ENCODE results near the gene SCARF2.
"Not testable (repeated sequence)": the region's sequence is repeated elsewhere in the genome, so short reads cannot be mapped to it uniquely, and the experiment has no call there.

The SCARF2 gene

DNA sequence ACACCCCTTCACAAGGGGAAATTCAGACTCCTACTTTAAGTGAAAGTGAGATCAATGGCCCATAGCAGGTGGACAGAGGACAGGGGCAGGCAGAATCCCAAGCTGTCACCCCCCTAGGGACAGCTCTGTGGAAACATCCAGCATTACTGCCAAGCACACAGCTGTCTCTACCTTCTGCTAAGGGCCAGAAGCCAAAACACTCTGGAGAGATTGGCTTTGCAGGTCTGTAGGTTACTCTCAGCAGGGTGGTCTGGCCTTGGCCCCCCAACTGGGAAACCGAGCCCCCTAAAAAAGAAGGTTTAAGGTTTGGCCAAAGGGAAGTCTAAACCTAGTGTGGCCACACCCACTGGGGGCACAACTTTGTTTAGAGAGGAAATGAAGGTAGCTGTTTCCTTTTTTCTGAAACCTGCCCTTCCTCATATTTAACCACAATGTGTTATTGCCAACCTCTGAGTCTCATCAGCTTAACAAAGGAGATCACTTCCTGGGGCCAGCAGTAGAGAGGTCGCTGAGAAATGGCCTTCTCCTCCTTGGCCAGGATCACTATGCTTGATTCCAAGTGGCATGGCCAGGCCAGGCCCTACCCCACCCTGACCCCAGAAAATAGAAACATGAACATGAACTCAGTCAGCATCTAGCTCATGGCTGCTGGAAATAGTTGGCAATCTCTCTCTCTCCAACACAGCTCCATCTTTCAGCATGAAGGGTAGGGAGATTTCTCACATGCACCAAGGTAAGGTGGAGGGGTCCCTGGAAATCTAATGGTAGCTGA, 25.9 kb upstream of the SCARF2 start:
- no peak for DNase-seq

DNA sequence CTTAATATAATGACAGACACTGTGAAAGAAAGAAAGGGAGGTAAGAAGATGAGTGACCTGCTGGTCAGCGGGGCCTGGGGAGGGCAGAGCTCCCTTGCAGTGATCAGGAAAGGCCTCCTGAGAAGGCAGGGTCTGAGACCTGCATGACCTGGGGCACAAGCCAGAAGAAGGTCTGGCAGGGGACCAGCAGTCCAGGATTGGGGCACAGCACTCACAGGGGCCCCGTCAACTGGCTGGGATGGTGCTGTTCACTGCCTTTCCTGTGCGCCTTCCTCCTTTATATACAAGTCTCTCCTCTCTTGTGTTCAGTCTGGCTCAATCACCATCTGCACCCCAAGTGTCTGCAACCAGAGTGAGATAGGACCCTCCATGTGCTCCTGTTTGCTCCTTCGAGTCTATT, 22.2 kb upstream of the SCARF2 start:
- no peak for DNase-seq

DNA sequence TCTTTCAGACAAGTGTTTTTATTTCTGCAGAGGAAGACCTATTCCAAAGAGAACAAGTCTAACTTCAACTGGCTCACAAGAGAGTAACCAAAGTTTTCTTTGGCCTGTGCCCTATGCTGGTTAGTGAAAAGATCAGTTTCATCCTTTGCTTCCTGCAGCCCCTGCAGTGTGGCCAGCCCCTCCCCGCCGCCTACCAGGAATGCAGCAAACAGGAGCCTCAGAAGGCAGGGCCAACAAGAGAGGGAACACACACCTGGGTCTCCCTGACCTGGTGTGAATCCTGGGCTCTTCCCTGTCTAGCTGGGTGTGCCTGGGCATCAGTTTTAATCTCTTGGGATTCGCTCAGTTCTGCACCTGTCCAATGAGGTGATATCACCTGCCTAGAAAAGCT, 21.5 kb upstream of the SCARF2 start:
- DNase-seq: no peak

DNA sequence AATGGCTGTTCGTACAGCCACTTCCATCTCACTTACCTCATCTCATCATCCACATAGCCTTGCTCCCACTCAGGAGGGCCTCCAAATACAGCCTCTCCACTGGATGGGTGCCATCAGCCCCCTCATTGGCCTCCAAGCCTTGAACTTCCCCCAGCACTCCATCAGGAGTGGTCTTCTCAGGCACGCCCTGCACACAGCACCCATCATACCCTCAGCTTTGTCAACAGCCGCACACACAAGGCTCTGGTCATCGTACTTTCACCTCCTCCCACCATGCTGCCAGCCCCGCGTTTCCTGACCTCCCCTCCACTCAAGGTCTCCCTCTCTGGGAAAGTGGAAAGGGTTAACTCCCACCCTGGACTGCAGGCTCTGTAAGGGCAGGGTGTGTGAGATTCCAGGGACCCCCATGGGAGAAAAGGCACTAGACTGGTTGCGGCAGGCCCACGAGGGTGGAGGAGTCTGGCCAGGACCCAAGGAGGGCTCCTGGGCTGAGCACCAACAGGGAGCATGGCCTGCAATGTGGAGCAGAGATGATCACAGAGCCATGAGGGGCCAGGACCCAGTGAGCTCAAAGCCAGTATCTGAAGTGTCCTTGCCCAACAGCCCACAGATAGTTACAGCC, 21.0 kb upstream of the SCARF2 start:
- DNase-seq: no peak

DNA sequence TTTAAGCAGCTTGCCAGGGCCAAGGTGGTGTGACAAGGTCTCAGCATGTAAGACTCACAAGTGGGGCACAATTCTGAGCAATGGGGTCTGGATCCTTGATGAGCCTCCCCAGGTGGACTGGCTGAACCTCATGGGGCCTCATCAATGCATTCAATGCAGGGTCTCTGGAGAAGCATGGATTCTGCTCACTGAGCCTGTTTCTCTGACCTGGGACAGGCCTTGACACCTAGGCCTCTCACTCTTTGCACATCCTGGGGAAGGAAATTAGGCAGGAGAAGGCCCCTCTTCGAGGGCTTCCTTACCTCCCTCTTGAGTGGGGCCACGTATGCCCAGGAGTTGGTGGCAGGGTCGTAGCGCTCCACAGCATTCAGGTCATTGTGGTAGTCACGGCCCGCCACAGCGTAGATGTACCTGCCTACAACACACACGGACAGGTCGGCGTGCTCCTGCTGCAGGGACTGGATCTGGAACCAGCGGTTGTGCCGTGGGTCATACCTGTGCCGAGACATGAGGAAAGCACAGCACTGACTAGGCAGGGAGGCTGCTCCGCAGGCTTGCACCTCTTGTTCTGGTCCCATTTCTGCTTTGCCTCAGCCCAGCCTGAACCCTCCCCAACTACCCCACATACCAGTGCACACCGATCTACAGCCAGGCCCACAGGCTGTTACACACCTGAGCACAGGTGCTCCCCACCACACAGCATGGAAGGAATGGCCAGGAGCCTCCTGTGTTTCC, 20.0 kb upstream of the SCARF2 start:
- DNase-seq: no peak

DNA sequence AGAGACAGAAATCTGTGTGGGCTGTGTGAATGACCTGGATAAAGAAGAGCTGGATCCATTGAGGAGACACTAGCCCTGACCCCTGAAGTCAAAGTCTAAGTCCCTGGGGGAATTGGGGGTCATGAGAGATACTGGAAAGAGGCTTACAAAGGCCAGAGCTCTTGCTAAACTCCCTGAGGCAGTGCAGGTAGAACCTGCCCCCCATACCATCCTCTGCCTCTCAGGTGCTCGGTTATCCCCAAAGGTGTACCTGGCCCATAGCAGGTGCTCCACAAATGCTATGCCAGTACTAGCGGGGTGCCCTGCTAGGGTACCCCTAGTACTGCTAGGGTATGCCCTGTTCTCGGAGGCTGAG, 19.1 kb upstream of the SCARF2 start:
- no peak for DNase-seq

DNA sequence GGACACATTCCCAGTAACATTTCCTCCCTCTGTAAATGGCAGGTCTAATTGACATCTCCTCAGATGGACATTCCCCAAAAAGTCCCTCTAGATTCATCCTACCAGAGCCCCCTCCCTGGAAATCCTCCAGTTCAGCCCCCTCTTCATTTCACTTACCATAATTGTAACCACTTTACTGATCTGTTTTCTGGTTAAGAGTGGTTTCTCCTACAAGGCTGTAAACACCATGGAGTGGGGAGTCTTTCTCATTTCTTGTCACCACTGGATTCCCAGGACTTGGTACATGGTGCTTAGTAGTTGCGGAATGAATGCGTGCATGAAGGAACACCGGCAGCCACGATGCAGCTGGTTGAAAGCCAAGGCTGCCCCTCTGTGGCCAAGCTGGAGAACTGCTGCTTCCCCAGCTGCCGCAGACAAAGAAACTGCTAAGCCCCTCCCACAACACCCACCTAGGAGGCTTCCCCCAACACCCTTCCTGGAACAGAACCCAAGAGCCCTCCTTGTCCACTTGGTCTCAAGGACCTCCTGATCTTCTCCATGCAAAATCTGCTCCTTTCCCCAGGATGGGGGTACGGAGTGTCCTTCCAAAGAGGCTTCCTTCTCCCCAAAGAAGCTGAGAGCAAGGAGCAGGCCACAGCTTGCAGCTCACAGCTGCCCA, 18.6 kb upstream of the SCARF2 start:
- peak; percentile 70 for DNase-seq

DNA sequence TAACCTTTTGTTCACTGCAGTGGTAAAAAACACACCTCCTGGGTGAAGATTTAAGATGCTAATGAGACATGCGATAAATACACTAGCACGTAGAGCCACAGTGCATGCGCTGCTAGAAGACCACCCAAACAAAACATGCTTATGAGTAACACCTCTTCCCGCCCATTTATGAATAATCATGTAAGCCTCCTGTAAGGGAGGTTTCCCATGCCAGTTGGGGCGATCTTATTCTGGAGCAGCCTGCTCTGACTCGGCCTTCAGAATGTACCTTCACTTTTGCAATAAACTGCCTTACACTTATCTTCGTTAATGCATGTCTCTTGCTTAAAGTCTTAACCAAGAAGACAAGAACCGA, 18.1 kb upstream of the SCARF2 start:
- no peak for DNase-seq

DNA sequence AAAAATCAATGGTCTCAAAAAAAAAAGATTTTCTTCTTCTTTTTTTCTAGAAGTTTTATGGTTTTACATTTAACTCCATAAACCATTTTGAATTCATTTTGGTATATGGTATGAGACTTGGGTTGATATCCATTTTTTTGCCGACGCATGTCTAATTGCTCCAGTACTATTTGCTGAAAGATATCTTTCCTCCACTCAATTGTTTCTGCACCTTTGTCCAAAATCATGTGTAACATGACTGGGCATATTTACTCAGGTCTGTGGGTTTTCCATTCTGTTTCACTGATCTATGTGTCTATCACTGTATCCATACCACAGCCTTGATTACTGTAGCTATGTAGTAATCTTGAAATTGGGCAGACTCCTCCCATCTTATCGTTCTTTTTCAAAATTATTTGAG, 15.6 kb upstream of the SCARF2 start:
- no peak for DNase-seq

DNA sequence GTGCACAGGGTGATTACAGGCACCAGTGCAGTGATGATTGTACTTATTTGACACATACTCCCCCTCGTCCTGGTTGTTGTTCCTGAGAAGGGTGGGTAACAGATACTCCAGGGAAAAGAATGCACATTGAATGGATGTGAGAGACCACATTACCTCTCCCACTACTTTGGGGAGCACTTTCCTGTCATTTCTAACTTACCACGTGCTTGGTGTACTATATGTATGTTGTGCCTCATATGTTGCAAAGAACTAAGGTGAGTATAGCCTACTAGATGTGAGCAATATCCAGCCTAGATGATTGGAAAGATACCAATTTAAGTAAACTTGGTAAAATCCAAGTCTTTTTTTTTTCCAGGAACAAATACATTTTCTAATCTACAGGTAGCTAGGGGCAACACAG, 14.3 kb upstream of the SCARF2 start:
- DNase-seq: no peak

DNA sequence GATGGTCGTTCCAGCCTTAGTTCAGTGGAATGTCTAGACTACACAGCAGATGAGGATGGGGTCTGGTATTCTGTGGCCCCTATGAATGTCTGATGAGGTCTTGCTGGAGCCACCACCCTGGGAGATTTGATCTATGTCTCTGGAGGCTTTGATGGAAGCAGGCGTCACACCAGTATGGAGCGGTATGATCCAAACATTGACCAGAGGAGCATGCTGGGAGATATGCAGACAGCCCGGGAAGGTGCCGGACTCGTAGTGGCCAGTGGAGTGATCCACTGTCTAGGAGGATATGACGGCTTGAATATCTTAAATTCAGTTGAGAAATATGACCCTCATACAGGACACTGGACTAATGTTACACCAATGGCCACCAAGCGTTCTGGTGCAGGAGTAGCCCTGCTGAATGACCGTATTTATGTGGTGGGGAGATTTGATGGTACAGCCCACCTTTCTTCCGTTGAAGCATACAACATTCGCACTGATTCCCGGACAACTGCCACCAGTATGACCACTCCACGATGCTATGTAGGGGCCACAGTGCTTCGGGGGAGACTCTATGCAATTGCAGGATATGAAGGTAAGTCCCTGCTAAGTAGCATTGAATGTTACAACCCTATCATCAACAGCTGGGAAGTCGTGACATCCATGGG, 13.6 kb upstream of the SCARF2 start:
- not testable (repeated sequence) for DNase-seq

DNA sequence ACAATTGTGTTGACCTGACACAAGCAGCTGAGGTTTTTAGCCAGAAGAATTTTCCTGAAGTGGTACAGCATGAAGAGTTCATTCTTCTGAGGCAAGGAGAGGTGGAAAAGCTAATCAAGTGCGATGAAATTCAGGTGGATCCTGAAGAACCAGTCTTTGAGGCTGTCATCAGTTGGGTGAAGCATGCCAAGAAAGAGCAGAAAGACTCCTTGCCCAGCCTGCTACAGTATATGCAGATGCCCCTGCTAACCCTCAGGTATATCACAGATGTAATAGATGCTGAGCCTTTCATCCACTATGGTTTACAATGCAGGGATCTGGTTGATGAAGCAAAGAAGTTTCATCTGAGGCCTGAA, 12.9 kb upstream of the SCARF2 start:
- DNase-seq: no peak

DNA sequence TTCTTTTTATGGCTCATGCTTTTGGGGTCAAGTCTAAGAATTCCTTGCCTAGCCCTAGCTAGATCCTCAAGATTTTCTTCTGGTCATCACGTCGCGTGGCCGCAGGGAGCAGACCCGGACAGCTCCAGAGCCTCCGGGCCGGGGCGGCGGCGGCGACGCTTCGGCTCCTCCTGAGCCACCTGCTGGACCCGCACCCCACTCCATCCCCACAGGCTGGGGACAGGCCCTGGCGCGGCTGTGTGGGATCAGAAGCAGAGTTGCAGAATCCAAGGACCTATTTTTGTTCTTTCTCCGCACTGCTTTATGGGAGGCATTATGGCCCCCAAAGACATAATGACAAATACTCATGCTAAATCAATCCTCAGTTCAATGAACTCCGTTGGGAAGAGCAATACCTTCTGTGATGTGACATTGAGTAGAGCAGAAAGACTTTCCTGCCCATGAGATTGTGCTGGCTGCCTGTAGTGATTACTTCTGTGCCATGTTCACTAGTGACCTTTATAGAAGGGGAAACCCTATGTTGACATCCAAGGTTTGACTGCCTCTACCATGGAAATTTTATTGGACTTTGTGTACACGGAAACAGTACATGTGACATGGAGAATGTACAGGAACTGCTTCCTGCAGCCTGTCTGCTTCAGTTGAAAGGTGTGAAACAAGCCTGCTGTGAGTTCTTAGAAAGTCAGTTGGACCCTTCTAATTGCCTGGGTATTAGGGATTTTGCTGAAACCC, 12.4 kb upstream of the SCARF2 start:
- no peak for DNase-seq

DNA sequence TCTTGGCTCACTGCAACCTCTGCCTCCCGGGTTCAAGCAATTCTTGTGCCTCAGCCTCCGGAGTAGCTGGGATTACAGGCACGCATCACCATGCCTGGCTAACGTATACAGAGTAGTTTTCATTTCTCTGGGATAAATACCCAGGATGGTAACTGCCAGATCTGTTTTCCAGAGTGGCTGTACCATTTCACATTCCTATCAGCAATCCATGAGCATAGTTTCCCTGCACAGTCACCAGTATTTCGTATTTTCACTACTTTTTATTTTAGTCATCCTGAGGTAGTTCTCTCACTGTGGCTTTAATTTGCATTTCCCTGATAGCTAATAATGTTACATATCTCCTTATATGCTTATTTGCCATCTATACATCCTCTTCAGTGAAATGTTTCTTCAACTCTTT, 11.0 kb upstream of the SCARF2 start:
- no peak for DNase-seq

DNA sequence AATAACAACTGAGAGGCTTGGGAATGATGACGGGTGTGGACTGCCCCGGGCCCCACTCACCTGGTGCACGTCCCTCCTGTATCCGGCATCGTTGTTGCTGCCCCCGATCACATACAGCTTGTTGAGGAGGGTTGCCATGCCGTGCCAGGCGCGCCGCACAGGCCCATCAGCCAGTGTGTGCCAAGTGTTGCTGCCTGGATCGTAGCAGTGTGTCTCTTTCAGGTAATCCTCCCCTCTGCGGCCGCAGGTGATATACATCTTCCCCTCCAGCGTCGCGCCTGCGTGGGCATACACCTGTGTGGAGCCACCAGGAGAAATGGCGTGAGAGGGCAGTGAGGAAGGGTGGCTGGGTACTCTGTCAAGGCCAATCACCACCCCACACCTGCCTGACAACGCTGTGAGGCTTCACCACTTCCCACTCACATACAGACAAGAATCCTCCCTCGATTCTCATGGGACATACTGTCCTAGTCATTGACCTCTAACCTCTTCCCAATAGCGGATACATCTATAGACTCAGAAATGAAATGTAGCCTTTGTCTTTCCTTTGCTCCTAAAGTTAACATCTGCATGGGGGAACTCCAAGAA, 8.9 kb upstream of the SCARF2 start:
- no peak for DNase-seq

DNA sequence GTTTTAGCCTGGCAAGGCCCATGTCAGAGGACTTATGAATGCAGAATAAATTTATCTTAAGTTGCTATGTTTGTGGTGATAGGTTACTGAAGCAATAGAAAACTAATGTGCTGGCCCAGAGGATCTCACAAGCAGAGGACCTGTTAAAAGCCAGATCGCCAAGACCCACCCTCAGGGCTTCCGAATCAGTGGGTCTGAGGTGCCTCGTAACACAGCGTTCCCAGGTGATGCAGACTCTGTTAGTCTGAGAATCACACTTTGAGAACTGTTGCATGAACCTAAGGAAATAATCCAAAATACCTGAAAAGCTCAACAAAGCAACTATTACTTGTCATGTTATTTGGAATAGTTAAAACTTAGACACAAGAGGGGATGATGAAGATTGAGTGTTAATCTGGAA, 6.7 kb upstream of the SCARF2 start:
- no peak for DNase-seq

DNA sequence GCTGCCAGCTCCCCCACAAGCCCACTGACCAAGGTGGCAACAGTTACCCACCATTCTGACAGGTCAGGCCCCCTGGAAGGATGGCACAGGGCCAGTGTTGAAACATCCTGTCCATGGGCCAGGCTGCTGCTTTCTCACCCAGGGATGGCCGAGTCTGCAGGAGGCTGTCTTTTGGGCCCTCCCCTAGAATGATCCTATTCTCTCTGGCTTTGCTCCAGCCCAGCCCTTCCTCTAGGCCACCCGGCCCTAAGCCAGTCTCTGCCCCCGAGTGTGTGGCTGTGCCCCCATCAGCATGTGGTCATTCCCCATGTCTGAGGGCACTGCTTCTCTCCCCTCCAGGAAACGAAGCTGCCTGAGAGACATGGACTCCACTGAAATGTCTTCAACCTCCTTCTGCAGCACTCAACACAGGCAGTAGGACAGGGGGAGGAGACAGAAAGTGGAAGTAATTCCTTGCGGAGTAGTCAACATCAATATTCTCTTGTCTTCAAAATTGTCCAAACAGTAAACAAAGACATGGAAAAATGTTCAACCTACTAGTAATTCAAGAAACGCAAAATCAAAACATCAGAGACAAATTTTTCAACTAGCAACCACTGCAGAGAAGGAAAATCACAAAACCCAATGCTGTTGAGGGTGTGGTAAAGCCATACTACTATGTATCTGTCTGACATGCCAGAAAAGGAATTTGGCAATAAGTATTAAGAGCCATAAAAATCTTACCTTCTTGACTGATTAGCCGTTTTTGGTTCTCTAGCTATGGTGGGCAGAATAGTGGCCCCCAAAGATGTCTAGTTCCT, 5.1 kb upstream of the SCARF2 start:
- DNase-seq: no peak

DNA sequence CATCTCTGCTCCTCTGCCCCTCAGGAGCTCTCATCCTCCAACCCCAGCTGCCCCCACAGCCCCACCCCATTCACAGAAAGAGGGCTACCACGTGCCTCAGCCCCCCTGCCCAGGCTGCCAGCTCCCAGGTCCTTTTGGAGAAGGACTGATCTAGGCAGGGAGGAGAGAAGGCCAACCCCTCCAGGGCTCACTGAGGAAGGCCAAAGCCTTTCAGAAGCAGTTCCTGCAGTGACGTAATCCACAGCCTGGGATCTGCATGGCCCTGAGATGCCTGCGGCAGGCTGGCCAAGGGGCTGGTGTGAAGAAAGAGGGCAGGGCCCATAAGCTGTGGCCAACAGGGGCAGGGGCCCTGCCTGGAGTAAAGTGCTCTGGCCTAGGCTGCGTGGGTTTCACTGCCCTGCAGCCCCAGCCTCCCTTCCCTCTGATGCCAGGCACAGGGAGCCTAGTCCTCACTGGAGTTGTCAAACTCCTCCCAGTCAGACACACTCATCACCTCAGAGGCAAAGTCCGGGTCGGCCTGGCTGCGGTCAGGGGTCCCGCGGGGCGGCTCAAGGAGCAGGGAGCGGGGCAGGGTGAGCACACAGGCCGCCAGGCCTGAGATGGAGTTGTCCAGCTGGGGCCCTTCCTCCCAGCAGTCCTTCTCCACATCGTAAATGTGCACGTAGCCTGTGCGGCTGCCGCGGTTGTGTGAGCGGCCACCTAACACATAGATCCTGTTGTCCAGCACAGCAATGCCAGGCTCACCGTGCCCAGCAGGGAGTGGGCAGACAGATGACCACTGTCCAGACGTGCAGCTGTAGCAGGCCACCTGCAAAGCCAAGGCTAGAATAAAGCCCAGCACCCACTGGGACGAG, 4.2 kb upstream of the SCARF2 start:
- DNase-seq: no peak

DNA sequence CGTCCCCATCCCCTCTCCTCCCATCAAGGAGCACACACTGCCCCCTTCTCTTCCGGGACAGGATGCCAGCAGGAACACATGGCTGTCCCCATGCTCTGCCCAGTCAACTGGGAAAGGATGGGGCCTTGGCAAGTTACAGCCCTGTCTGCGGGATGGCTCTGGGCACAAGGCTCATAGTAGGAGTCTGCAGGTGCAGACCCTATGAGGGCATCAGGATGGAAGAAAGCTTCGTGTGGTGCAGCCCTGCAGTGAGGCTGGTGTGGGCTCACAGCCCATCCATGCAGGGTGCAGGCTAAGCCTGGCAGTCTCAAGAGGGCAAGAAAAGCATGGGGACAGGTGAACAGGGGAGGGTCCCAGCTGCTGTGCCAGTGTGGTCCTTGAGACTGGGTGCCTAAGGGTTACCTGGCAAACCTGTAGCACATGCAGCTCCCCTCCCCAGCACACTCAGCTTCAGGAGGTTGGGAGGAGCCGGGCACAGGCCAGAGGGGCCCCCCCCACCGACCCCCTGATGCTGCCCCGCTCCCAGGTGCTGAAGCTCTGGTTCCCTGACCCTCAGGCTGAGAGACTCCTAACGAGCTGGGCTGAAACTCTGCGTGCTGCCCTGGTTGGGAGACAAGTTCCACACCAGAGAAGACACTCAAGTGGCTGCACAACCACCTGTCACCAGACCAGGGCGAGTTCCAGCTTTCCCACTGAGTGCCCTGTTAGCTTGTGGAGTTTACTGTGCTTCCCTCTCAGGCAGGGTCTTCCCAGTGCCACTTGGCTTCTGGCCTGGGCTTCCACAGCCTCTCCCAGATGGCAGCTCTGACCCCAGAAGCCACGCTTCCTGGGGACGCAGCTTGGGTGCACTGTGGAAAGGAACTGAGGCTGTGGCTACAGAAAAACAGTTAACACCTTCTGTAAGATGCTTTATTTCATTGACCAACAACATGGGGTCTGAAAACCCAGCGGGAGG, 3.3 kb upstream of the SCARF2 start:
- no peak for DNase-seq
